Breast epithelium (tissue), 4 donors: Measurements from ENCODE around the gene RASA4. TPM values are rescaled to one million over a fixed set of nuclear protein-coding genes. Genes with fewer than 3 reads are reported as not detected.
"Not testable (repeated sequence)": the region's sequence is repeated elsewhere in the genome, so short reads cannot be mapped to it uniquely, and the experiment has no call there.

ENCODE experiments used
- DNase-seq, 2 donors: peaks; one replicate each; pipeline ENCODE4 v3.0.0-alpha.2; 2019; ENCODE audit warnings: low spot score in 2 of 2
- H3K27ac ChIP-seq, 2 donors: fragments of 200-600 bp; sonication (generic) in 1 of 2; one replicate each; pipeline ENCODE4 v1.5.1; 2016 to 2019; ENCODE audit warnings: mild to moderate bottlenecking in 1 of 2
- H3K27me3 ChIP-seq, 2 donors: fragments of 200-600 bp; sonication (generic) in 1 of 2; one replicate each; pipeline versions ENCODE4 v1.5.1 to v1.6.0; 2017 to 2019; ENCODE audit warnings: control low read depth in 1 of 2, mild to moderate bottlenecking in 1 of 2
- H3K36me3 ChIP-seq: fragments of 200-600 bp; one replicate; pipeline ENCODE4 v1.5.1; 2019
- H3K4me1 ChIP-seq, 2 donors: fragments of 200-600 bp; sonication (generic); one replicate each; pipeline ENCODE4 v1.5.1; 2016 to 2019; ENCODE audit warnings: control low read depth in 1 of 2
- H3K4me3 ChIP-seq, 3 donors: fragments of 200-600 bp; sonication (generic); 1 replicate in 2 of 3; 2 replicates in 1 of 3; pipeline ENCODE4 v1.5.1; 2016 to 2019; ENCODE audit warnings: mild to moderate bottlenecking in 3 of 3, moderate library complexity in 2 of 3
- H3K9me3 ChIP-seq, 2 donors: fragments of 200-600 bp; sonication (generic) in 1 of 2; one replicate each; pipeline ENCODE4 v1.5.1; 2016 to 2019; ENCODE audit warnings: control low read depth in 1 of 2
- intact Hi-C: fragments of 100-400 bp; cut with DNase I; formaldehyde crosslinking; loops from one replicate; pipeline ENCODE4 v1.15.1; 2023; ENCODE audit warnings: low total_unique reads
- total RNA-seq, 3 donors: library from RNA; depleted of rRNA; stranded (reverse); fragments of >200 nt; gene quantifications; one replicate each; pipeline ENCODE4 v1.1.0, GENCODE V29; 2016

Gene RASA4
- total RNA-seq: 10 to 100 TPM; 16.2 to 43.6 (median 17.0) TPM

- H3K4me1 ChIP-seq, H3K27me3 ChIP-seq, H3K9me3 ChIP-seq, intact Hi-C loops, H3K27ac ChIP-seq, H3K36me3 ChIP-seq: not testable (repeated sequence)
- peak within 1 kb of the TSS; percentile 40 to 68 (median 50) for H3K4me3 ChIP-seq
- peak in 1 of 2 donors; percentile 30 for DNase-seq
Measured at GRCh38 chr7:102616507-102617125, at the start of gene RASA4. TSS of gene RASA4 (minus strand) at chr7:102616756. CDS start at chr7:102616689, 67 bp downstream.

- H3K4me1 ChIP-seq, H3K27ac ChIP-seq, H3K9me3 ChIP-seq, DNase-seq, H3K4me3 ChIP-seq, intact Hi-C loops, H3K27me3 ChIP-seq, H3K36me3 ChIP-seq: not testable (repeated sequence)
Measured at GRCh38 chr7:102664765-102665164, 48.2 kb upstream of the RASA4 start.

DNA sequence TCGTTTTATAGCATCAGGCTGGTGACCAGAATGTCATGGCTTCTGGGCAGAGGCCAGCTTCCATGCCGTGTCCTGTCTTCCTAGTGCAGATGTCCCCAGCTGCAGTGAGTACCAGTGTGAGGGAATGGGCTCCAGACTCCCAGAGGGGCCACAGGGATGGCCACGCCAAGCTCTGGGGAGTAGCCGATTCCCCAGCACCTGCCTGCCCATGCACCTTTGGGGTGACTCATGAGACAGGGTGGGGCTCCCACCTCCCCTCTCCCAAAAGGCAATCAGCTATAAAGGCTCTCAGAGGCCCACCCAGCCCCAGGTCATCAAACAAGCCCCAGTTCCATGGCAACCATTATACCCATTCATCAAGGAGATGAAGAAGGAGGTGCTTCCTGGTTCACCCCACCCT lies 33.4 kb upstream of the RASA4 start, which contains the start of gene SPDYE2B:
Gene SPDYE2B (plus strand): TSS at position 396 of the 400 bp plus-strand sequence. CDS start 2,030 bp downstream, outside the sequence.
- H3K27me3 ChIP-seq, H3K27ac ChIP-seq, H3K36me3 ChIP-seq, H3K4me1 ChIP-seq, DNase-seq, H3K4me3 ChIP-seq, H3K9me3 ChIP-seq, intact Hi-C loops: not testable (repeated sequence)

GRCh38 chr7:102647813-102648212 lies 31.3 kb upstream of the RASA4 start:
- H3K27ac ChIP-seq, H3K4me3 ChIP-seq, H3K9me3 ChIP-seq, H3K36me3 ChIP-seq, H3K27me3 ChIP-seq, H3K4me1 ChIP-seq, intact Hi-C loops, DNase-seq: not testable (repeated sequence)

- H3K27ac ChIP-seq, H3K27me3 ChIP-seq, H3K4me3 ChIP-seq, H3K4me1 ChIP-seq, intact Hi-C loops, H3K9me3 ChIP-seq, DNase-seq, H3K36me3 ChIP-seq: not testable (repeated sequence)
Measured at GRCh38 chr7:102643404-102643803, 26.8 kb upstream of the RASA4 start.

GRCh38 chr7:102642691-102643090 lies 26.1 kb upstream of the RASA4 start, which contains the start of gene UPK3BL1:
TSS of gene UPK3BL1 (minus strand) at chr7:102642791. CDS start at chr7:102642741, 50 bp downstream.
- H3K4me3 ChIP-seq, intact Hi-C loops: not testable (repeated sequence)

GRCh38 chr7:102638848-102639247 lies 22.3 kb upstream of the RASA4 start:
- H3K36me3 ChIP-seq, H3K4me1 ChIP-seq, H3K27me3 ChIP-seq, H3K9me3 ChIP-seq, H3K27ac ChIP-seq, intact Hi-C loops, H3K4me3 ChIP-seq: not testable (repeated sequence)
- DNase-seq: peak; percentile 12 to 13

More at GRCh38 chr7:102642691-102643090, 26.1 kb upstream of the RASA4 start, which contains the start of gene UPK3BL1:
- not testable (repeated sequence) for H3K27ac ChIP-seq, H3K4me1 ChIP-seq, H3K27me3 ChIP-seq, DNase-seq, H3K9me3 ChIP-seq, H3K36me3 ChIP-seq

DNA sequence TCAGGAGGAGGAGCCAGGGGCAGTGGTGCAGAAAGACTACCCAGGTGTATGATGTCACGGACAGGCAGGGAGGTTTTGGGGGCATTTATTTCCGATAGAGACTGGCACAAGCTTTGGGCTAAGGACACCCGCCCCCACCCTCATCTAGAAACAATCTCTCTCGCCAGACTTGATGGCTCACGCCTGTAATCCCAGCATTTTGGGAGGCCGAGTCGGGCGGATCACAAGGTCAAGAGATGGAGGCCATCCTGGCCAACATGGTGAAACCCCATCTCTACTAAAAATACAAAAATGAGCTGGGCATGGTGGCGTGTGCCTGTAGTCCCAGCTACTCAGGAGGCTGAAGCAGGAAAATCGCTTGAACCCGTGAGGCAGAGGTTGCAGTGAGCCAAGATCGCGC lies 20.4 kb upstream of the RASA4 start:
- intact Hi-C loops, H3K27me3 ChIP-seq, H3K36me3 ChIP-seq, H3K27ac ChIP-seq, H3K4me3 ChIP-seq, H3K9me3 ChIP-seq, H3K4me1 ChIP-seq: not testable (repeated sequence)
- DNase-seq: peak in 1 of 2 donors; percentile 40

GRCh38 chr7:102635354-102635753 lies 18.8 kb upstream of the RASA4 start:
- H3K9me3 ChIP-seq, H3K27me3 ChIP-seq, DNase-seq, H3K27ac ChIP-seq, intact Hi-C loops, H3K36me3 ChIP-seq, H3K4me1 ChIP-seq, H3K4me3 ChIP-seq: not testable (repeated sequence)

- H3K4me1 ChIP-seq, H3K9me3 ChIP-seq, H3K4me3 ChIP-seq, DNase-seq, H3K27me3 ChIP-seq, intact Hi-C loops, H3K27ac ChIP-seq, H3K36me3 ChIP-seq: not testable (repeated sequence)
Measured at GRCh38 chr7:102634299-102634698, 17.7 kb upstream of the RASA4 start.

GRCh38 chr7:102630622-102631021 lies 14.1 kb upstream of the RASA4 start:
- intact Hi-C loops, H3K4me3 ChIP-seq, H3K27ac ChIP-seq, H3K27me3 ChIP-seq, H3K4me1 ChIP-seq, H3K9me3 ChIP-seq, H3K36me3 ChIP-seq: not testable (repeated sequence)
- DNase-seq: peak; percentile 13 to 33

GRCh38 chr7:102627271-102627904 lies 10.8 kb upstream of the RASA4 start:
- H3K27ac ChIP-seq, DNase-seq, intact Hi-C loops, H3K4me3 ChIP-seq, H3K9me3 ChIP-seq, H3K4me1 ChIP-seq, H3K27me3 ChIP-seq, H3K36me3 ChIP-seq: not testable (repeated sequence)

DNA sequence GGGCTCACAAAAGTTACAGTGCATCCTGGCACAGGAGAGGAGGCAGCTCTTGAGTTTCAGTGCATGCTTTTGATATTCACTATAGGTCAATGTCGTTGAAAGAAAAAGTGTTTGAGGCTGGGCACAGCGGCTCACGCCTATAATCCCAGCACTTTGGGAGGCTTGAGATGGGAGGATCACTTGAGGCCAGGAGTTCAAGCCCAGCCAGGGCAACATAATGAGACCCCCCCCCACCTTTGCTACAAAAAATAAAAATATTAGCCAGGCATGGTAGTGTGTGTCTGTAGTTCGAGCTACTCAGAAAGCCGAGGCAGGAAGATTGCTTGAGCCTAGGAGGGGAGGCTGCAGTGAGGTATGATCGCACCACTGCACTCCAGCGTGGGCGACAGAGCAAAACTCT lies 1.6 kb upstream of the RASA4 start:
- H3K27ac ChIP-seq, H3K4me1 ChIP-seq, intact Hi-C loops, H3K36me3 ChIP-seq, H3K4me3 ChIP-seq, H3K9me3 ChIP-seq, H3K27me3 ChIP-seq: not testable (repeated sequence)
- DNase-seq: peak in 1 of 2 donors; percentile 15

DNA sequence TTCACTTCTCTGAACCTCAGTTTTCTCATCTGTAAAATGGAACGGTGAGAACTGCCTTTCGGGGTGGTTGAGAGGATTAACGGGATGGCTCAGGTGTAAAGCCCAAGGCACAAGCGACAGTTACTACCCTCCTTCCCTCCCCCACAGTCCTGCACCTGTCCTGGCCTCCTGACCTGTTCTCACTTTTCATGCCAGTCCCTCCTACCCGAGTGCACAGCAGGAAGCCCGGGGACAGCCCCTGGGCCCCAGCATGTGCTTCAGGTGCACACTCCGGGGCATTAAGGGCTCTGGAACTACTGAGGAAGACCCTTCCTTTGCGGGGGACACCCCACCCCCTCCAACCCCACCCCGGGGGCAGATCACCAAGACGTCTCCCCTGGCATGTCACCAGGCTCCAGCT lies 626 bp downstream of the RASA4 start:
- DNase-seq, H3K9me3 ChIP-seq, H3K36me3 ChIP-seq, H3K27me3 ChIP-seq, H3K27ac ChIP-seq, H3K4me3 ChIP-seq, intact Hi-C loops, H3K4me1 ChIP-seq: not testable (repeated sequence)
